A673 (cell line): Measurements from ENCODE around the gene SEMA4D.

Experiments
- EZH2 ChIP-seq: fragments of 200-600 bp; sonication (generic); IDR thresholded peaks from 2 replicates; pipeline ENCODE4 v1.6.1; 2017; ENCODE audit warnings: borderline replicate concordance, low read depth, mild to moderate bottlenecking, mixed read lengths, antibody characterized with exemption, low read length; ENCODE audit not compliant: poor library complexity, severe bottlenecking
- TF ChIP-seq, protein P1 (sequence below): fragments of 300-800, 200-600 bp; sonication (generic); conservative IDR thresholded peaks from 2 replicates; pipeline ENCODE4 v1.5.1; 2017; ENCODE audit warnings: low read depth, mild to moderate bottlenecking, antibody characterized with exemption, low read length, moderate library complexity, mixed read lengths

DNA sequence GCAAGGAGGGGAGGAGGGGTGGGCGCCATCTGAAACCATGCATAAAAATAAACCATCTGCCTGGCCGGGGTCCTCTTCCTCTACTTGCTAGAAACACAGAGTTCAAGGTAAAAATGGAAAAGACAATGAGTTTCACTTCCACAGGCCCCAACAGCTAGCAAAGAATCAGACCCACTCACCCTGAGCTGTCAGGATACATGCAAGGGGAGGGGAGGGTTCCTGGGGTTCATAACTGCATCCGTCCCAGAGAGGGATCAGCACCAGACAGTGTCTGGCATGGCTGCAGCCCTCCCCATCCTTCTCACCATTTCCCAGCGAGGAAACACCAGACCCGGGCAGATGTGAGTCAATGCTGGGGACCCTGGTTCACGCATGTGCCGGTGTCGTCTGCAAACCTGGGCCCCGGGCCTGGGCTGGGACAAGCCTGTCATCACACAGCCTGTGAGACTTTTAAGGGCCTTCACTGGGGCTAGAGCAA lies 55.4 kb downstream of the SEMA4D start:
- TF ChIP-seq, protein P1, sequence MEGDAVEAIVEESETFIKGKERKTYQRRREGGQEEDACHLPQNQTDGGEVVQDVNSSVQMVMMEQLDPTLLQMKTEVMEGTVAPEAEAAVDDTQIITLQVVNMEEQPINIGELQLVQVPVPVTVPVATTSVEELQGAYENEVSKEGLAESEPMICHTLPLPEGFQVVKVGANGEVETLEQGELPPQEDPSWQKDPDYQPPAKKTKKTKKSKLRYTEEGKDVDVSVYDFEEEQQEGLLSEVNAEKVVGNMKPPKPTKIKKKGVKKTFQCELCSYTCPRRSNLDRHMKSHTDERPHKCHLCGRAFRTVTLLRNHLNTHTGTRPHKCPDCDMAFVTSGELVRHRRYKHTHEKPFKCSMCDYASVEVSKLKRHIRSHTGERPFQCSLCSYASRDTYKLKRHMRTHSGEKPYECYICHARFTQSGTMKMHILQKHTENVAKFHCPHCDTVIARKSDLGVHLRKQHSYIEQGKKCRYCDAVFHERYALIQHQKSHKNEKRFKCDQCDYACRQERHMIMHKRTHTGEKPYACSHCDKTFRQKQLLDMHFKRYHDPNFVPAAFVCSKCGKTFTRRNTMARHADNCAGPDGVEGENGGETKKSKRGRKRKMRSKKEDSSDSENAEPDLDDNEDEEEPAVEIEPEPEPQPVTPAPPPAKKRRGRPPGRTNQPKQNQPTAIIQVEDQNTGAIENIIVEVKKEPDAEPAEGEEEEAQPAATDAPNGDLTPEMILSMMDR: no peak
- TF ChIP-seq EZH2: no peak
